Upper lobe of right lung (tissue), 1 donor: ENCODE results near the gene UPK1B. TPM values are rescaled to one million over a fixed set of nuclear protein-coding genes. Genes with fewer than 3 reads are reported as not detected.
A peak's percentile ranks its signal among the peaks of the same experiment; 100 is the strongest.

ENCODE experiments used
- ATAC-seq: fragments of 200-7000 bp; cut with Tn5 transposase; one replicate; pipeline ENCODE4 v1.9.1; 2020; ENCODE audit warnings: mild to moderate bottlenecking, moderate library complexity
- DNase-seq: peaks from one replicate; pipeline ENCODE4 v3.0.0-alpha.2; 2020
- H3K27ac ChIP-seq: fragments of 200-600 bp; one replicate; pipeline ENCODE4 v1.8.0; 2022
- H3K27me3 ChIP-seq: fragments of 200-600 bp; one replicate; pipeline ENCODE4 v1.8.0; 2022; ENCODE audit warnings: mild to moderate bottlenecking
- H3K36me3 ChIP-seq: fragments of 200-600 bp; one replicate; pipeline ENCODE4 v1.8.0; 2022
- H3K4me1 ChIP-seq: fragments of 200-600 bp; one replicate; pipeline ENCODE4 v1.8.0; 2022
- H3K4me3 ChIP-seq: fragments of 200-600 bp; one replicate; pipeline ENCODE4 v1.8.0; 2022; ENCODE audit warnings: mild to moderate bottlenecking
- H3K9me3 ChIP-seq: fragments of 200-600 bp; one replicate; pipeline ENCODE4 v1.8.0; 2022
- CTCF ChIP-seq: fragments of 200-600 bp; IDR thresholded peaks from one replicate; pipeline ENCODE4 v1.8.0; 2022; ENCODE audit warnings: antibody characterized with exemption
- intact Hi-C: fragments of 100-400 bp; cut with DNase I; formaldehyde crosslinking; loops from one replicate; pipeline ENCODE4 v1.11.0; 2022
- total RNA-seq: library from RNA; stranded (reverse); fragmentation: NEBNext Ultra II Directional; extraction: Animal tissue kit (Norgen Biotek cat#: 25700); gene quantifications from one replicate; pipeline ENCODE4 v1.2.1, GENCODE V29; 2021
- donor health status: DM: no; HTN: yes; CAD: no; lungs with severe emphysema.

UPK1B gene
- total RNA-seq, 1 donor from 2014 or later = 5.4 TPM

GRCh38 chr3:119170821-119171220 is 2.6 kb upstream of the UPK1B start:
- intact Hi-C loops = no loop called here
- H3K9me3 ChIP-seq = no peaks in the 10 kb centered on the region
- no peak for TF ChIP-seq CTCF
- no peaks in the 10 kb centered on the region for H3K27me3 ChIP-seq
- no peaks in the 10 kb centered on the region for H3K4me1 ChIP-seq
- H3K4me3 ChIP-seq = no peak overlapping the region
- no peaks in the 10 kb centered on the region for H3K36me3 ChIP-seq
- no peak overlapping the region for H3K27ac ChIP-seq
- DNase-seq = no peak
- ATAC-seq = no peak

GRCh38 chr3:119175872-119176756 is 2.7 kb downstream of the UPK1B start:
- Histone ChIP-seq H3K27ac (no peak overlapping the region), H3K4me3 (no peak overlapping the region), H3K36me3 (no peaks in the 10 kb centered on the region), H3K27me3 (no peaks in the 10 kb centered on the region), H3K4me1 (no peaks in the 10 kb centered on the region), H3K9me3 (no peaks in the 10 kb centered on the region)
- no peak for DNase-seq
- intact Hi-C loops = no loop called here
- no peak for TF ChIP-seq CTCF
- ATAC-seq = no peak

- Histone ChIP-seq H3K36me3 (no peaks in the 10 kb centered on the region), H3K27me3 (no peaks in the 10 kb centered on the region), H3K9me3 (no peaks in the 10 kb centered on the region), H3K4me1 (no peaks in the 10 kb centered on the region), H3K4me3 (no peak overlapping the region), H3K27ac (no peak overlapping the region)
- intact Hi-C loops = no loop called here
- no peak for ATAC-seq
- TF ChIP-seq CTCF = no peak
- no peak for DNase-seq
Measured at GRCh38 chr3:119176778-119177177, 3.4 kb downstream of the UPK1B start.

- no peak for DNase-seq
- Histone ChIP-seq H3K9me3 (no peaks in the 10 kb centered on the region), H3K4me1 (no peaks in the 10 kb centered on the region), H3K27me3 (no peaks in the 10 kb centered on the region), H3K27ac (no peak overlapping the region), H3K4me3 (no peak overlapping the region), H3K36me3 (no peaks in the 10 kb centered on the region)
- intact Hi-C loops = no loop called here
- ATAC-seq = no peak
- TF ChIP-seq CTCF = no peak
Measured at GRCh38 chr3:119177321-119177720, 3.9 kb downstream of the UPK1B start.

- no peaks in the 10 kb centered on the region for H3K36me3 ChIP-seq
- no peaks in the 10 kb centered on the region for H3K4me1 ChIP-seq
- no peaks in the 10 kb centered on the region for H3K27me3 ChIP-seq
- no peaks in the 10 kb centered on the region for H3K9me3 ChIP-seq
- H3K4me3 ChIP-seq = no peak overlapping the region
- no peak overlapping the region for H3K27ac ChIP-seq
- no peak for TF ChIP-seq CTCF
- peak; percentile 17 for ATAC-seq
- intact Hi-C loops = no loop called here
- no peak for DNase-seq
Measured at GRCh38 chr3:119181765-119182164, 8.4 kb downstream of the UPK1B start.
